Activated CD8-positive, alpha-beta memory T cell treated with anti-CD3 and anti-CD28 coated beads for 4 hours (primary cell): Measurements from ENCODE around the gene AHI1.

Experiments used
- DNase-seq, 2 donors: peaks; one replicate each; pipeline ENCODE4 v3.0.0-alpha.2; 2020; ENCODE audit warnings: low read depth in 2 of 2

AHI1 gene

DNA sequence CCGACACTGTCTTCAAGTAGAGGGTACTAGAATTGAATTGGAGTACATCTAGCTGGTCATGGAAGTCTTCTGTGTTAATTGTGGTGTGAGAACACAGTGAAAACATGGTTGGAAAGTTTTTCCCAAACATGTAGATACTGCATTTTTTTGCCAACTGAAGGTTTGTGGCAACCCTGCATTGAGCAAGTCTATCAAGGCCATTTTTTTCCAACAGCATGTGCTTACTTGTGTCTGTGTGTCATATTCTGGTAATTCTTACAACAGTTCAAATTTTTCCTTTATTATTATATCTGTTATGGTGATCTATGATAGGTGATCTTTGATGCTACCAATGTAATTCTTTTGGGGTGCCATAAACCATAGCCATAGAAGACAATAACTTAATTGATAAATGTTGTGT is 169.4 kb downstream of the AHI1 start:
- no peak for DNase-seq

GRCh38 chr6:135325624-135326424 is 171.7 kb downstream of the AHI1 start:
- DNase-seq = no peak

- DNase-seq = no peak
These were observed 173.0 kb downstream of the AHI1 start for GRCh38 chr6:135324531-135324930.

DNA sequence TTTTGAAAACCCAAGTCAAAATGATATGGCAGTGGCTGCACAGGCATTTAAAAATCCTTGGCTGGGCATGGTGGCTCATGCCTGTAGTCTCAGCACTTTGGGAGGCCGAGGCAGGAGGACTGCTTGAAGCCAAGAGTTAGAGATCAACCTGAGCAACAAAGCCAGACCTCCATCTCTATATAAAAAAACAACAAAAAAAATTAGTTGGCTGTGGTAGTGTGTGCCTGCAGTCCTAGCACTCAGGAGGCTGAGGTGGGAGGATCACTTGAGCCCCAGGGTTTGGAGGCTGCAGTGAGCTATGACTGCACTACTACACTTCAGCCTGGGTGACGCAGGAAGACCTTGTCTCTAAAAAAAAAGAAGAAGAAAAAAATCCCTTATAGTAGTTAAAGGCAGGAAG is 173.6 kb downstream of the AHI1 start:
- DNase-seq = no peak

- DNase-seq = no peak
These were observed 174.3 kb downstream of the AHI1 start for GRCh38 chr6:135323202-135323668.

DNA sequence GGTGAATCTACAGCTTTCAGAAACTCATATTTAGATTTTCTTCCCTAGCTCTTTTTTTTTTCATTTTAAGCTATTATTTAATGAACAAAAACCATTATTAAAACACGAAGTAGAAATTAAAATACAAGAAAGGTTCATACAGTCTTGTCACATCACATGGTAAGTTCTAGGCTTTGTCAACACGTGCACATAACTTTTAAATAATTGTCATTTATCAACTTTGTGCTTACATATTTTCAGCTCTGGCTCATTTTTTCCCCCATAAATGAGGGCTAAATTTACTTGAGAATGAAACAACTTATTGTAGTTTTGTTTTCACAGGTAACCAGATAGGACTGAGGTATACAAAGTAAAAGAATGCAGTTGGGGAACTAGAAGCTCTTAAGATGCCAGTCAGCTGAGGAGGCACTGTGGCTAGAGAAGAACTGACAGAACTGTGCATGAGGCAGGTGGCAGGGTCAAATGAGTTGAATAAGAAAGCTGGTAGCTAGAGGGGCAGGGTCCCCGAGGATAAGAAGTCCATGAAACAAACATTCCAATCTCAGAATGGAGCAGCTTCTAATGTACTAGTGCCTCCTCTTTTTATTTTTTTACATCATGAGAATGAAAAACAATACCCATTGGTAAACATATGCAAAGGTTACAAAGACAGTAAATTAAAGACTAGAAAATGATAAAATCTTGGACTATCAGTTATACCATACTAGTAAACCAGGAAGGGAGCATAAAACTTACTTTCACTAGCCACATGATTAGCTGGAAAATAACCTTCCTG is 174.9 kb downstream of the AHI1 start:
- no peak for DNase-seq

DNA sequence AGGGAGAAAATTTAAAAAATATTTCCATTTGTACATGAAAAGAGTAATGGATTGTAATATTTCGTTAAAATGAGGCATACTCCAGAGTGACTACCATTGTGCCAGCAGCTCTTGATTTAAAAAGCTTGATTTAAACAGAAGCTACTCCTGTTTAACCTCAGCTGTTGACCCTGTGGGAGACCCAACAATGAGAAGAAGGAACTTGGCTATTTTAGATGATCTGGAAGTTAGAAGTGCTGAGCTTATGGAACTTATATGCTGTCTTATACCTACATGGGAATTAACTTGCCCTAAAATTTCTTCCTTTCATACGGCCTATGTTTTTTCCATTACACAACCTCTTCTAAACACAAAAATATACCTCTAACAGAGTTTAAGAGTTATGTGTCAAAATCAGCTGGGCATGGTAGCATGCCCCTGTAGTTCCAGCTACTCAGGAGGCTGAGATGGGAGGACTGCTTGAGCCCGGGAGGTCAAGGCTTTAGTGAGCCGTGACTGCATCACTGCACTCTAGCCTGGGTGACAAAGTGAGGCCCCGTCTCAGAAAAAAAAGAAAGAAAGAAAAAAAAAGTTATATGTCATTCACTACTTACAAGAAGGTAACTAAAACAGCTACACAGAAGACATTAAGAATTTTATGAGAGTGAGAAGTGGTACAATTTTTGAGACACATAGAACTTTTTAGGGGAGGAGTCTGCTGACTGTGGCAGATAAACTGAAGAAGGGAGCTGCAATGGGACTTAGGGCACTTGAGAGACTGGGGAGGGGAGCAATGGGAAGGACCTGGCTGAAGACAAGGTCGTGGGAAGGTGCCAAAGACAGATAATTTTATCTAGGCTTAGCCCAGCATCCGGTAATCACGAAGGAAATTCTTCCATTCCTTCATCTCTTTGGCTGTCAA is 176.6 kb downstream of the AHI1 start:
- no peak for DNase-seq

GRCh38 chr6:135319819-135320218 is 177.7 kb downstream of the AHI1 start:
- DNase-seq = no peak

GRCh38 chr6:135318738-135319469 is 178.6 kb downstream of the AHI1 start:
- DNase-seq = no peak

DNA sequence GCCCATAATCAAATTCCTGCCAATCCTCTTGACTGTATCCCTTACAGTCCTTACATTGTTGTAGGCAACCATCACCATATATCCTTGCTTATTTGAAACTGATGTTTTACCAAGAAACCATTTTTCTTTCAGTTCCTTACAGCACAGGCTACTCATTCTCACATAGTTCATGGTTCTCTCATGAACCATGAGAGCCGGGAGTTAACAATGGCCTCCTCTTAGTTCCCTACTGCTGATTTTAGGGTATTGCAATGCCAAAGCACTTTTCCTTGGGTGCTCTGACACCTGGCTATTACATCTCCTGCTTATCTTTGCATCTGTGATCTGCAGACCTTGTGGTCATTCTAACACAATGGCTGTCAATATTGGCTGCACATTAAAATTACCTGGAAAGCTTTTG is 183.0 kb downstream of the AHI1 start:
- no peak for DNase-seq

DNA sequence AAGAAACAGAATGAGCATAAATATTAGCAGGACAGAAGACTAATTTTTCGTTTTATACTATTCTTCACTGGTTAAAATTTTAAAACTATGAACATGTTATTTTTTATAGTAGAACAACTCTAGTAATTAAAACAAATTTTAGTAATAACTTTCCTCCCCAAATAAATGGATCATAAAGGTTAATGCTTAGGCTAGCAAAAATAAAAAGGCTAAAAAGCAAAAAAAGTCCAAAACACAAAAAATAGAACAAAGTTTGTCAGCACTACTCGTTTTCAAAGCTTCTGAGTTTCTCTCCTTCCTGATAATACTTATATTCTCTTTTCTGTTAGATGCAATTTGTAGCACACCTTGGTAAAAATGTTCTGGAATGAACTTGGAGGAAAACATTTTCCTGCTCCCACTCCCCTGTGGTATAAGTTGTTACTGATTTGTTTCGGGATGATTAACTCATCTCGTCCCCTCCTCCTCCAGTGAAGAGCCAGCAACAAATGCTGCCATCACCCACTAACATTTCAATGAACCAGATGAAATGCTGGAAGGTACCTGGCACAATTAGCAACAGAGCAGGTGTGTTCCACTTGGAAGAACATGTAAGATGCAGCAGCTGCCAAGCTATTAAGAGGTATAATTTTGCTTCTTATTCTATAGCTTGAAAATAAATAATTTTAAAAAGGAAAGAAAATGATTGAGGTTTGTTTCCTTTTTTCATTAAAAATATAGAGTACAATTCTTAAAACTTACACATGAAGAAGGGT is 185.9 kb downstream of the AHI1 start:
- DNase-seq = no peak

DNA sequence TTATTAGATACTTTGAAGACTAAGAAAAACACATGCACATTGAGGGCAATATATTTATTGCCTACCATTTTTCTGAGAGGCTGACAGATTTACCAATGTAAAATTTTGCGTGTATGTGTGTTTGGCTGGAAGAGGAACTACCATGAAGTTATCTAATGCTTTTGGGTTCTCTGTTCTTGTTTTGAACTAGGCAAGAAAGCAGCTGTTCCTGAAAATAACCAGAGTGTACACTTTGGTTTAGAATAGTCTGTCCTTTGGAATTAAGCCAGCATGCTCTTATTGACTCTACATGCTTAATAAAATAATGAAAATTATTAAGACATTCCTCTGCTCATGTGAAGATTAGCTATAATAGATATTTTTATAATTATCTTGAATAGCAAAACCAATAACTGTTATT is 187.2 kb downstream of the AHI1 start:
- DNase-seq = no peak

GRCh38 chr6:135306740-135307420 is 190.7 kb downstream of the AHI1 start:
- no peak for DNase-seq

DNA sequence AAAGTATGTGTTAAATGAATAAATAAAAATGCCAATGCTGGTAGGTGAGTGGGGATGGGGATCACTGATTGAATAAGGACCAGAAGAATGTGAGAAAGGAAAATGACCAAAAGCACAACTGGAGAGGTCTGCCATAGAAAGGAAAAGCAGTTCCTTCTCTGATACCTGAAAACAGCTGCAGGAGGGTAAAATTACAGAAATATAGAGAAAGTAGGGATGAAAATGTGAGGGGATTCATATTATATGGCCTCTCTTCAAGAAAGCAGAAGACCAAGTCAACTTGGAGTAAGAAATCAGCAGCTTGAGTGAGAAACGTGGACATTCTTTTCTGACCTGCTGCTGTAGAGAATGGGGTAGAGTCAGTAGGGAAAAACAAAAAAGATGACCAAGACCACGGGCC is 191.4 kb downstream of the AHI1 start:
- no peak for DNase-seq

GRCh38 chr6:135305684-135306083 is 191.9 kb downstream of the AHI1 start:
- DNase-seq = no peak

DNA sequence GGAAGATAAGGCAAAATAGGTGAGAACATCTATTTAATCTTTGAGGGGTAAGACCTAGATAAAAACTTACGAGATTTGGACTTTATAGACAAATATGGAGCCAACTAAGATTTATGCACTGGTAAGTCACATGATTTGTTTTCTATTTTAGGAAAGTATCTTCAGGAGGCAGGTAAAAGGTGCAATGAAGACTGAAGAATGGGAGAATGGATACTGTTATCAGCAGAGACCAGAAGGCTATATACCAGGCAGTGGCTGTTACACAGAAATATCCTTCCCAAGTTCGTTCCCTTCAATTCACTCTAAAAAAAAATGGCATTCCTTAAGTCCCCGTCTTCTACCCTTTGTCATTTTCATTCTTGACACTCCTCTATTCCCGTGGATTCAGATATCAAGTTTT is 192.7 kb downstream of the AHI1 start:
- no peak for DNase-seq

- no peak for DNase-seq
These were observed 196.2 kb downstream of the AHI1 start for GRCh38 chr6:135301304-135301703.

GRCh38 chr6:135300576-135300975 is 197.0 kb downstream of the AHI1 start:
- no peak for DNase-seq

DNA sequence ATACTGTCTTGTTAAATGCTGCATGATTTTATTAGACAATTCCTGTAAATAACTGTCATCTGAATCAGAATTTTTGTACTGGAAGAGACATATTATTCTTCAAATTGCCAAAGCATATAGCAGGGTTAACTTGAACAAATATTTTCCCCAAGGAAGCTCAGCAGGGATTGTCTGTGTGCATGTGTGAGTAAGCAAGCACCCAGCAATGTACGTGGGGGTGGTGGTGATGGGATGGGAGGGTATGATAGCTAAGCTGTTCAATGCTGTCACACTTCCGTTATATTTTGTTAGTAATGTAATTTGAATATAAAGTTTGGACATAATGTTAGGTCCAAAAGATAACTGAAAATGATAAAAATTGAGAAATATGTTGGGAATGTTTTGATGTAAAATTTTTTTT is 198.3 kb downstream of the AHI1 start:
- no peak for DNase-seq

GRCh38 chr6:135298455-135298854 is 199.1 kb downstream of the AHI1 start:
- DNase-seq = no peak
